ENCODE results near the gene TMEM184B.

The TMEM184B gene

DNA sequence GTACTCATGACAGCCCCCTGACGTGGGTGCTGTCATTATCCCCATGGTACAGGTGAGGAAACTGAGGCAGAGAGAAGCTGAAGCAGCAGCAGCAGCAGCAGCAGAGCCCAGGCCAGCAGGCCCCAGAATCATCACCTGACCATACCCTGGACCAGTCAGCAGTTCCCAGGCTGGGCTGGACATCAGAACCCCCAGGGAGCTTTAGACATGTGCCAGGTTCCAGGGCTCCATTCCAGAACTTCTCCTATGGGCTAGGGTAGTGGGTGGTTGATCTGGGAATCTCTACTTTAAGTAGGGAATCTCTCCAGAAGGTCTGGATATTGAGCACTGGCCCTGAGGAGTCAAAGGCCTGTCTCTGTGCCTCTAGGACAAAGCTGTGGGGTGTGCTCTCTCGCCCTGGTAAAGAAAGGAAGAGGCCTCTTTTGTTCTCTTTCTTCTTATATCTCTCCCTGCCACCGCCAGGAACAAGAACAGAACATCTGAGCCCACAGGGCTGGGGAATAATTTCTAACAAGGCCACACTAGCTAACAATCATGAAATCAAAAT lies 44.4 kb downstream of the TMEM184B start:
- H2AFZ ChIP-seq (ENCODE audit: low read length), result no peak overlapping the region
- peaks cover 46 to 81% of the 10 kb centered on the region in 2 donors for H3K36me3 ChIP-seq (replicated peaks in 1 of 2; ENCODE audit: control insufficient read depth in 2 of 2, insufficient read depth in 2 of 2, low read length in 2 of 2)
- H4K8ac ChIP-seq (ENCODE audit: low read depth, low read length), result no peak overlapping the region
- peak overlapping the region; percentile 19 for H3K27ac ChIP-seq (replicated peaks; ENCODE audit: low read length)
- peak overlapping the region; percentile 8 for H2AK5ac ChIP-seq (ENCODE audit: low read depth, low read length)
- H3K4ac ChIP-seq (ENCODE audit: low read length), result no peak overlapping the region
- no peak overlapping the region for H3K4me3 ChIP-seq (ENCODE audit: low read length in 2 of 2)
- H4K91ac ChIP-seq (ENCODE audit: low read depth, low read length, poor library complexity), result no peak overlapping the region
- peaks cover 2% of the 10 kb centered on the region for H3K79me1 ChIP-seq (ENCODE audit: low read depth, low read length)
- H2BK12ac ChIP-seq (ENCODE audit: low read length), result no peak overlapping the region
- peak overlapping the region; percentile 35 for H2BK15ac ChIP-seq (ENCODE audit: low read length)
- H3K18ac ChIP-seq (ENCODE audit: low read length), result peak overlapping the region; percentile 1
- DNase-seq (ENCODE audit: low spot score), result no peak
- H2BK5ac ChIP-seq (ENCODE audit: low read length), result no peak overlapping the region
- H3K9ac ChIP-seq (ENCODE audit: low read depth, low read length, poor library complexity), result no peak overlapping the region
- no peak overlapping the region for H3K23ac ChIP-seq (ENCODE audit: low read depth, low read length, poor library complexity)
- peaks cover 9 to 11% of the 10 kb centered on the region in 2 donors for H3K4me1 ChIP-seq (ENCODE audit: control insufficient read depth in 2 of 2, insufficient read depth in 1 of 2, low read depth in 1 of 2, low read length in 2 of 2)
- H3K27me3 ChIP-seq (ENCODE audit: control insufficient read depth in 3 of 3, insufficient read depth in 3 of 3, low read depth in 1 of 3, low read length in 3 of 3), result no peaks in the 10 kb centered on the region
- no peak overlapping the region for H2BK120ac ChIP-seq (ENCODE audit: low read depth, low read length)
- H3K14ac ChIP-seq (ENCODE audit: low read length), result no peak overlapping the region
- H3K9me3 ChIP-seq (replicated peaks in 1 of 2; ENCODE audit: control insufficient read depth in 2 of 2, insufficient read depth in 1 of 2, low read depth in 1 of 2, low read length in 2 of 2), result no peaks in the 10 kb centered on the region
- no peak overlapping the region for H3K4me2 ChIP-seq (ENCODE audit: insufficient read depth, low read length, poor library complexity, severe bottlenecking)
- no CpG with 5 or more reads among the region's 3 CpGs for WGBS, 2 donors (ENCODE audit: extremely low coverage in 2 of 2, insufficient read length in 2 of 2, insufficient replicate concordance in 1 of 2)

DNA sequence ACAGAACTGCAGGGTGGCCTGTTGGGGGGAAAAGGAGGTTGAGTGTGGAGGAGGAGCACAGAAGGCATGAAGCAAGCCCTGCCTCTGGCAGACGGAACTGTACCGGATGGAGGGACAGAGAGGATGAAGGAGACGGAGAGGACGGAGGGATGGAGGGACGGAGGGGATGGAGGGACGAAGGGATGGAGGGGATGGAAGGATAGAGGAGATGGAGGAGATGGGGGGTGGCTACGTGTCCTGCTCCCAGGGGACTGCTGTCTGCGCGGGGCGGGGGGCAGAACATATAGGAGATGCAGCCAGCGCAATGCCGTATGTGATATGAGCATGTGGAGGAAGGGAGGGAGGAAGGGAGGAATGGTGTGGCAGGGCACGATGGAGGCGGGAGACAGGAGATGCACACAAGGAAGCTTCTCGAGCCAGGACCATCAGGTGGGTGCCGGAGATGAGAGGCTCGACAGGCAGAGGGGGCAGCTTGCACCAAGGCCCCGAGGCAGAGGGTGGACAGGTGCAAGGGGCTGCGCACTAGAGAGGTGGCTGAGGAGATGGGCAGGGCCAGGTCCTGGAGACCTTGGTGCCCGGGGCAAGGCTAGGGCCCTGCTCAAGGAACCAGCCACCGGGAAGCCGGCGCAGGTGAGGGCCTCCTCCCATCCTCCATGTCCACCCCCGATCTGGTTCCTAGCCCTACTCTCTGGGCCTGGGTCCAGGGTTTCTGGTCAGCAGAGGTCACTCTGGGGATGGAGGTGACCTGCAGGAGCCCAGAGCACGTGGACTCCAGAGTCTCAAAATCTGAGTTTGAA lies 45.8 kb downstream of the TMEM184B start:
- peaks cover 9 to 11% of the 10 kb centered on the region in 2 donors for H3K4me1 ChIP-seq (ENCODE audit: control insufficient read depth in 2 of 2, insufficient read depth in 1 of 2, low read depth in 1 of 2, low read length in 2 of 2)
- H3K4ac ChIP-seq (ENCODE audit: low read length), result no peak overlapping the region
- no peak overlapping the region for H2AFZ ChIP-seq (ENCODE audit: low read length)
- no peak overlapping the region for H2BK15ac ChIP-seq (ENCODE audit: low read length)
- peak overlapping the region; percentile 15 for H3K18ac ChIP-seq (ENCODE audit: low read length)
- no peak overlapping the region for H2BK120ac ChIP-seq (ENCODE audit: low read depth, low read length)
- peak overlapping the region; percentile 62 for H4K91ac ChIP-seq (ENCODE audit: low read depth, low read length, poor library complexity)
- 100% methylated on average over 4 of the region's 25 CpGs; no CpG with 5 or more reads in 1 of the 2 donors for WGBS, 2 donors (ENCODE audit: extremely low coverage in 2 of 2, insufficient read length in 2 of 2, insufficient replicate concordance in 1 of 2)
- H2AK5ac ChIP-seq (ENCODE audit: low read depth, low read length), result no peak overlapping the region
- H2BK5ac ChIP-seq (ENCODE audit: low read length), result no peak overlapping the region
- no peak for DNase-seq (ENCODE audit: low spot score)
- no peak overlapping the region for H3K4me2 ChIP-seq (ENCODE audit: insufficient read depth, low read length, poor library complexity, severe bottlenecking)
- no peak overlapping the region for H3K23ac ChIP-seq (ENCODE audit: low read depth, low read length, poor library complexity)
- H3K14ac ChIP-seq (ENCODE audit: low read length), result no peak overlapping the region
- no peak overlapping the region for H3K27ac ChIP-seq (replicated peaks; ENCODE audit: low read length)
- no peak overlapping the region for H3K4me3 ChIP-seq (ENCODE audit: low read length in 2 of 2)
- peak overlapping the region; percentile 51 for H3K9ac ChIP-seq (ENCODE audit: low read depth, low read length, poor library complexity)
- H3K9me3 ChIP-seq (replicated peaks in 1 of 2; ENCODE audit: control insufficient read depth in 2 of 2, insufficient read depth in 1 of 2, low read depth in 1 of 2, low read length in 2 of 2), result no peaks in the 10 kb centered on the region
- H3K79me1 ChIP-seq (ENCODE audit: low read depth, low read length), result peaks cover 2% of the 10 kb centered on the region
- no peaks in the 10 kb centered on the region for H3K27me3 ChIP-seq (ENCODE audit: control insufficient read depth in 3 of 3, insufficient read depth in 3 of 3, low read depth in 1 of 3, low read length in 3 of 3)
- no peak overlapping the region for H2BK12ac ChIP-seq (ENCODE audit: low read length)
- no peak overlapping the region for H4K8ac ChIP-seq (ENCODE audit: low read depth, low read length)
- H3K36me3 ChIP-seq (replicated peaks in 1 of 2; ENCODE audit: control insufficient read depth in 2 of 2, insufficient read depth in 2 of 2, low read length in 2 of 2), result peaks cover 39 to 79% of the 10 kb centered on the region in 2 donors

DNA sequence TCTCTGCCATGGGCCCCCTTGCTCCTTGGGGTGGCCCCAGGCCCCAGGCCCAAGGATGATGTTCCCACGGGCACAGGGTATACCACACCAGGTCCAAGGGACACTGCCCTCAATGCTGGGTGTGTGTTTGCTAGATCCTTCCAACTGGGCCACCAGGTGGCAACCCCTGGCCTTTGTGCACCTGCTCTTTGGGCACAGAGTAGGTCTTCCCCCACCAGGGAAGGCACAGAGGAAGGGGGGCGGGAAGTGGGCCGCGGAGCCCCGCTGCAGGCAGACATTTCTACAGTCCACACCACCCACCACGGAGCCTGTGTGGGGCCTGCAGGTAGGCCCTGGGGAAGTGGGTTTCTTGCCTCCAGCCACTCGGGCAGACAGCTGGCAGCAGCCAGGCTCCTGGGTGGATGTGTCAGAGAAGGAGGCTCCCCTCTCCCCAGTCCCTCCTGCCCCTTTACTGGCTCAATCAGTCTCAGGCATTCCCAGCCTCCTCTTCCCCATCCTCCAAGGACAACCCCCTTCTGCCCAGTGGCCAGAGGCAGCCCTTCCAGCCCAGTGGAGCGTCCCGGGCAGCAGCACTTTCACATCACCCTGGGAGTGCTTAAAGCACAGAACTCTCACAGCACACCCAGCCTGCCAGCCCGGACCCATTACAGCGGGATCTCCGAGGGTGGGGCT lies 49.4 kb downstream of the TMEM184B start:
- Histone ChIP-seq H2AFZ (ENCODE audit: low read length) (no peak overlapping the region), H3K9ac (ENCODE audit: low read depth, low read length, poor library complexity) (no peak overlapping the region), H3K79me1 (ENCODE audit: low read depth, low read length) (peaks cover 2% of the 10 kb centered on the region), H3K4ac (ENCODE audit: low read length) (no peak overlapping the region), H2AK5ac (ENCODE audit: low read depth, low read length) (no peak overlapping the region), H3K4me3 (ENCODE audit: low read length in 2 of 2) (no peak overlapping the region), H3K4me2 (ENCODE audit: insufficient read depth, low read length, poor library complexity, severe bottlenecking) (no peak overlapping the region), H2BK15ac (ENCODE audit: low read length) (no peak overlapping the region), H2BK120ac (ENCODE audit: low read depth, low read length) (no peak overlapping the region), H4K91ac (ENCODE audit: low read depth, low read length, poor library complexity) (no peak overlapping the region), H3K18ac (ENCODE audit: low read length) (no peak overlapping the region), H3K23ac (ENCODE audit: low read depth, low read length, poor library complexity) (no peak overlapping the region), H2BK5ac (ENCODE audit: low read length) (peak overlapping the region; percentile 73), H4K8ac (ENCODE audit: low read depth, low read length) (no peak overlapping the region), H3K9me3 (replicated peaks in 1 of 2; ENCODE audit: control insufficient read depth in 2 of 2, insufficient read depth in 1 of 2, low read depth in 1 of 2, low read length in 2 of 2) (no peaks in the 10 kb centered on the region), H2BK12ac (ENCODE audit: low read length) (peak overlapping the region; percentile 30), H3K36me3 (replicated peaks in 1 of 2; ENCODE audit: control insufficient read depth in 2 of 2, insufficient read depth in 2 of 2, low read length in 2 of 2) (peaks cover 33 to 61% of the 10 kb centered on the region in 2 donors), H3K14ac (ENCODE audit: low read length) (no peak overlapping the region), H3K27me3 (ENCODE audit: control insufficient read depth in 3 of 3, insufficient read depth in 3 of 3, low read depth in 1 of 3, low read length in 3 of 3) (no peaks in the 10 kb centered on the region), H3K27ac (replicated peaks; ENCODE audit: low read length) (no peak overlapping the region), H3K4me1 (ENCODE audit: control insufficient read depth in 2 of 2, insufficient read depth in 1 of 2, low read depth in 1 of 2, low read length in 2 of 2) (peaks cover 6 to 15% of the 10 kb centered on the region in 2 donors)
- no peak for DNase-seq (ENCODE audit: low spot score)
- WGBS, 2 donors (ENCODE audit: extremely low coverage in 2 of 2, insufficient read length in 2 of 2, insufficient replicate concordance in 1 of 2), result no CpG with 5 or more reads among the region's 12 CpGs

DNA sequence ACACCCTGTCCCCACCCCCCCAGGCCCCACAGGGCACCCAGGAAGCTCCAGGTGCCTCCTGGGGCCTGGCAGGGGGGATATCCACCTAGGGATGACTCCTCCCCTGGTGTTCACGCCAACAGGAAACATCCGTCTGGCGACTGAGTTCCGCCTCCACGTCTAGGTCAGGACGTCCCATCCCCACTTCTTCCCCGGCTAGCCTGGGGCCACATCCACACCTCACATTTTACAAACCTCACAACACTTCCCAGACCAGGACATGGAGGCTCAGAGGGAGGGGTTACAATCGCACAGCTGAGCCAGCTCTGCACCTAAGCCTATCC lies 50.1 kb downstream of the TMEM184B start:
- no peak overlapping the region for H2AK5ac ChIP-seq (ENCODE audit: low read depth, low read length)
- peak overlapping the region; percentile 30 for H2BK12ac ChIP-seq (ENCODE audit: low read length)
- peaks cover 7 to 12% of the 10 kb centered on the region in 2 donors for H3K4me1 ChIP-seq (ENCODE audit: control insufficient read depth in 2 of 2, insufficient read depth in 1 of 2, low read depth in 1 of 2, low read length in 2 of 2)
- H3K27ac ChIP-seq (replicated peaks; ENCODE audit: low read length), result no peak overlapping the region
- no peak overlapping the region for H4K91ac ChIP-seq (ENCODE audit: low read depth, low read length, poor library complexity)
- no peak overlapping the region for H2BK120ac ChIP-seq (ENCODE audit: low read depth, low read length)
- no peak overlapping the region for H3K4me3 ChIP-seq (ENCODE audit: low read length in 2 of 2)
- H3K23ac ChIP-seq (ENCODE audit: low read depth, low read length, poor library complexity), result no peak overlapping the region
- H3K9me3 ChIP-seq (replicated peaks in 1 of 2; ENCODE audit: control insufficient read depth in 2 of 2, insufficient read depth in 1 of 2, low read depth in 1 of 2, low read length in 2 of 2), result no peaks in the 10 kb centered on the region
- H4K8ac ChIP-seq (ENCODE audit: low read depth, low read length), result no peak overlapping the region
- no peak overlapping the region for H3K4ac ChIP-seq (ENCODE audit: low read length)
- H3K9ac ChIP-seq (ENCODE audit: low read depth, low read length, poor library complexity), result no peak overlapping the region
- peaks cover 30 to 54% of the 10 kb centered on the region in 2 donors for H3K36me3 ChIP-seq (replicated peaks in 1 of 2; ENCODE audit: control insufficient read depth in 2 of 2, insufficient read depth in 2 of 2, low read length in 2 of 2)
- no peak for DNase-seq (ENCODE audit: low spot score)
- no peak overlapping the region for H3K18ac ChIP-seq (ENCODE audit: low read length)
- no peak overlapping the region for H3K14ac ChIP-seq (ENCODE audit: low read length)
- peaks cover 2% of the 10 kb centered on the region for H3K79me1 ChIP-seq (ENCODE audit: low read depth, low read length)
- no peak overlapping the region for H3K4me2 ChIP-seq (ENCODE audit: insufficient read depth, low read length, poor library complexity, severe bottlenecking)
- H3K27me3 ChIP-seq (ENCODE audit: control insufficient read depth in 3 of 3, insufficient read depth in 3 of 3, low read depth in 1 of 3, low read length in 3 of 3), result no peaks in the 10 kb centered on the region
- no peak overlapping the region for H2BK15ac ChIP-seq (ENCODE audit: low read length)
- peak overlapping the region; percentile 3 for H2BK5ac ChIP-seq (ENCODE audit: low read length)
- no CpG with 5 or more reads among the region's 8 CpGs for WGBS, 2 donors (ENCODE audit: extremely low coverage in 2 of 2, insufficient read length in 2 of 2, insufficient replicate concordance in 1 of 2)
- no peak overlapping the region for H2AFZ ChIP-seq (ENCODE audit: low read length)
